IPS-11a (cell line): Measurements from ENCODE around the gene CEMIP.

Experiments
- H3K4me3 ChIP-seq: one replicate; pipeline ENCODE4 v1.5.1; 2013; ENCODE audit warnings: low read depth, low read length, control low read depth

CEMIP gene

DNA sequence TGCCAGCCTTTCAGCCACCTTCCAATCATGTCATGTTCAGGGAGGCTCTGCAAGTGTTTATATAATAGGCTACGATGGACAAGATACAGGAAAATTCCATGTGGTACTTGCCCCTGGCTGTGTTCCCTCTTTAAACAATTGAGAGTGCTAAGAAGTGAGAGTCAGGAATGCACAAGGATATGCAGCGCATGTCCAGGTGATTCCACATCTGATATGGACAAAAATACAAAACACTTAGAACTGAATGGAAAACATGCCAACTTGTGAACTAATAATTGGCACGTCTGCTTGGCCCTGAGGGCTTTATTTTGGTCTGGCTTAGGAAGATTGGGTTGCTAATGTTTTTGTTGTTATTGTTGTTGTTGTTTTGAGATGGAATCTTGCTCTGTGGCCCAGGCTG is 100.9 kb downstream of the CEMIP start:
- H3K4me3 ChIP-seq, result no peak overlapping the region

DNA sequence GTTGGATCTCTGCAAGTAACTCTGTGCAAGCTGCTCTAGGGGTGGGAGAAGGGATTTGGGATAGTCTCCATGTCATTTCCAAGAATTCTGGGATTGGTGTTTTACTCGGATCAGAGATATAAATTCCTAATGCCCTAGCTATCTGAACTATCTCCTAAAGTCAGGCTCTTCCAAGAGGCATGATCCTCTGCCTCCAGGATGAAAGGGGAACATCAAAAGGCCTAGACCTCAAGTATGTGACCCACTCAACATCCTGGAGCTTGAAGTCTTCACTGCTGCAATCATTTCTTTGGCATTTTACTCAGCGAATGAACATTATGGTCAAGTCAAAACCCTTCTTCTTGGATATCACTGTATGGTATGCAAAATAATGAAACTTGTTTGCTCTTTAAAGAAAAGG is 104.5 kb downstream of the CEMIP start:
- H3K4me3 ChIP-seq, result no peak overlapping the region

DNA sequence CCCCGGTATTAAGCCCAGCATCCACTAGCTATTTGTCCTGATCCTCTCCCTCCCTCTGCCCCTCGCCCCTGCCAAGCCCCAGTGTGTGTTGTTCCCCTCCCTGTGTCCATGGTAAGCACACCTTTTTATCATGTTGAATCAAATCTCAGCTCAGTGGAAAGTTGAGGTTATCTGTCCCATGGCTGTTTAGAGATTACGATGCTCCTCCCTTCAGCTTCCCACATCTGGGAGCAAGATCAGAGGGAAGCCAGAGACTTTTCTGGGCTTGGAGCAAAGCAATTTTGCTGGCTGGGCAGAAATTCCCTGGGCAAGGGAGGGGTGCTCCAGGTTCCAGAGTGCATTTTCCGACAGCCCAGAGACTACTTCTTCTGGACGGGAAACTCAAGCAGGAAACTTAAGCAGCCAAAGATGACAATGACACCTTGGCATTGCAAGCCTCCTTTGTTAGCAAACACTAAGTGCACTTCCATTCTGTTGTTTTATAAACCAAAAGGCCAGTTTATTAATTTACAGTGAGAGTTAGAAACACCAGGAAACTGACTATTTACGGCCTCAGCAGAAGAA is 105.9 kb downstream of the CEMIP start:
- H3K4me3 ChIP-seq, result no peak overlapping the region

DNA sequence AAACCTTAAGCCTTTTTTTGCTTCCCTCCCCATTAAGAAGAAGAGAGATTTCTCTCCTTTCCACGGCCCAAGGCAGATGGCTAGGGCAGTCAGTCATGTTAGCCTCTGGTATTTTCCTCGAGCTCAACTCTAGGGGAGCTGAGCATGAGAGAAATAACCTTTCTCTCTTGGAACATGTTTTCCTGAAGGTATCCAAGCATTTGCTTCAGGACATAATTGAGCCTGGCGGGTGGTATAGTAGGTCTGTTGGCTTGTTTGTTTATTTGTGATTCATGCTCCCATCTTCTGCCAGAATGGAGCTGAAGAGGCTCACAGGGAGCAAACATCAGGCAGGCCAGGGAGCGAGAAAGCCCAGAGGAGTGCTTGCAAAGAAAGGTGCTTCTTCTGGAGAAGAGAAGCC is 108.0 kb downstream of the CEMIP start:
- H3K4me3 ChIP-seq, result no peak overlapping the region

DNA sequence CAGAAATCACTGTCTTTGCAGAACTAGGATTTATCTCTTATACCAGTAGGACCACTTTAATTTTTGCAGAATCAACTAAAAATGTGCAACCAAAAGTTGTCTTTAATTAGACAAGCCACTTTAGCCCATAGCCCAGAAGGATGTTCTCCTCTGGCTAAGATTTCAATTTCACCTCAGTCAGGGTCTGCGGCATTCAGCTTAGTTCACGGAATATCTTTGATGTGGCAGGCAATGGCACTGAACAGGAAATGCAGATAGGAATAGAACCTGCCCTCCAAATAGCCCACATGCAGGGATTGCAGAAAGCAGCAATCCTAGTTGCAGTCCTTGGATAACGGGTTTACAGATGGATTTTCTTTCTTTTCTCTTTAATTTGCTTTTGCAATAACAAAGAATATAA is 109.7 kb downstream of the CEMIP start:
- no peak overlapping the region for H3K4me3 ChIP-seq

DNA sequence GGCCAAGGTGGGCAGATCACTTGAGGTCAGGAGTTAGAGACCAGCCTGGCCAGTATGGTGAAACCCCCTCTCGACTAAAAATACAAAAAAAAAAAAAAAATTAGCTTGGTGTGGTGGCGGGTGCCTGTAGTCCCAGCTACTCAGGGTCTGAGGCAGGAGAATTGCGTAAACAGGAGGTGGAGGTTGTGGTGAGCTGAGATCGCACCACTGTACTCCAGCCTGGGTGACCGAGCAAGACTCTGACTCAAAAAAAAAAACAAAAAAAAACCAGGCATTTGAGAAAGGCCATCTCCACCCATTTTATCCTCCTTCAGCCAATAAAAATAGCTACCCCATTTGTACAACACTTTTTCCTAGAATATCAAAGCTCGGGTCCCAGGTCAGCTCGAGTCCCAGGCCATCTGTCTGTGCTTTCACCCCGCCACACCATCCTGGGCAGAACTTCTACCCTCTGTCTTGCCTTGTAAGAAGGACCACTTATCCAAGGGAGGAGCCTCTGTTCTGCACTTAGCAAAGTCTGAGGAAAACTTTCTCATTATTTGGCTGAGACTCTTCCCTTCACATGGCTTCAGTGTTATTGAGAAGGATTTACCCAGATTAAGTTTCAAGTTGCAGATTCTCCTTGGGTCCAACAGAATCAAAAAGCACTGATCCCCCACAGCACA is 111.3 kb downstream of the CEMIP start:
- H3K4me3 ChIP-seq, result no peak overlapping the region

DNA sequence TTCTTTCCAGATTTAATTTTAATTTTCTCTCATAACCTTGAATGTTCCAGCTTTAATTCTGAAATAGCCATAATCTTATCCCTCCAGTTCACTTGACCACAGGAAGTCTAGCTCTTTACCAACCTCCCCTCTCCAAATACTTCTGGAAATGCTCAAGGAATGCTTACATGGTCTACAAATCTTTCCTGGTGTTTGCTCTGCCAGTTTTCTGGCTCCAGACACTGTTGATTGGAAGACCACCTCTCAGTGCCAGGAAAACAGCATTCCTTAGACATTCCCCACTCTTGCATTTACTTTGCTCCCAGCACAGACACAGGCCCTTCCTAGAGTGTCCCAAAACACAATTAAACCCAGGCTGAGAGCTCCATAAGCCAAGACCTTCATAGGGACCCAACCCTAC is 111.8 kb downstream of the CEMIP start:
- H3K4me3 ChIP-seq, result no peak overlapping the region

DNA sequence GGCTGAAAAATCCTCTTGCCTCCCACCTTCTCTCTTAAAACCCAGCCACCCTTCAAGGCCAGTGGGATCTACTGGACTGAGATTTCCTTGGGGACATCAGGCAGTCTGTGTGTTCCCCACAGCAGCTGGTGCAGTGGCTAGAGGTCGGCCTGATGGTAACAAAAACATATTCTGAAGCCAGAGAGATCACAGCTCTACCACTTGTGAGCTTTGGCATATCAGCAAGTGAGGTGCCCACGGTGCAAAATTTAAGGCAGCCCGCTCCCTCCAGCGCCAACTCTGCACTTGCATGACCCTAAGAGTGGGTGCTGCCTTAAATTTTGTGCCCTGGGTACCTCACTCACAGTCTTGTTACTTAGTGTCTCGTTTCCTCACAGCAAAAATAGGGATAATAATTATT is 113.2 kb downstream of the CEMIP start:
- no peak overlapping the region for H3K4me3 ChIP-seq

DNA sequence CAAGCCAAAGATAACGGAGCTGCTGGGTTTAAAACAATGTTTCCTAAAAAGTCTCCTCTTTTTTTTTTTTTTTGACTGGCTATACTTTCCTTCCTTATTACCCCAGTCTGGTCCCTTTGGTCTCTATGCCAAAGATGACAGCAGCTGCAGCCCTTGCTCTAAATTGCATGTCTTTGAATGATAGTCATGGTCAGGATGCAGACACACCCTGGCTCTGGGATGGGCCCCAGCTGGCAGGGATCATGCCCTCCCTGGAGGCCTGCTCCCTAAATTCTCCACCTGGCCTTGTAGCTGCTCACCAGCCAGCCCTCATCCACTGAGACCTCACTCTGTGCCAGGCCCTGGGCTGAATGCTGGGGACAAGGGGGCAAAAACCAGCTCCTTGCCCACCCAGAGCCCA is 114.6 kb downstream of the CEMIP start:
- H3K4me3 ChIP-seq, result no peak overlapping the region

DNA sequence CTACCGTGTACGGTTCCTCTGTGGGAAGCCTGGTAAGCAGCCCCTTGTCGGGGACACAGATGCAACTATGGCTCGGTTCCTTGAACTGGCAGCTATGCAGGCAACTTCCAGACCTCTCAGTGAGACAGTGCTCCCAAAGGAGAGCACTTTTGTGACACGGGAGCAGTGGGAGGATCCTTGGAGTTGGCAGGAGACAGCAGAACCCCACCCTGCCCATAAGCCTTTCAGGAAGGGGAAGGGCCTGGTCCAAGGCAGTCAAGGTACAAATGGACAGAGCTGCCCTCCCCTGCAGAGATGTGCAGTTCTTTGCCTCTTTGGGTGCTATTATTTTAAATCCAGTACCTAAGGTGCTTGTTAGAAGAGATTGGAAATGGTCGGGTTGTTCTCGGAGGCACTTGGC is 115.9 kb downstream of the CEMIP start:
- H3K4me3 ChIP-seq, result no peak overlapping the region

DNA sequence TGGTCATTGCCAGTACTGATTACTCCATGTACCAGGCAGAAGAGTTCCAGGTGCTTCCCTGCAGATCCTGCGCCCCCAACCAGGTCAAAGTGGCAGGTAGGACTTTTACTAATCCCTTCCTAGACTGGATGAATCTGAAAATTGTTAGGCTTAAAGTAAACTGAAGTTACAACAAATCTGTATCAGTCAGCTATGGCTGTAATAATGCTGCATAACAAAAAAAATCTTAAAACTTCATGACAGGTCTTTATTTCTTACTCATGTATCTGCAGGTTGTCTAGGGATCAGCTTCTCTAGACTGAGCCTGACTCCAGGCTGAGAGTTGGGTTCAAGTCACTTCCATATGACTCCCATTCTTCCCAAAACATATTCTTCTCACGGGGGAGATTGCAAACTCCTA is 116.8 kb downstream of the CEMIP start:
- no peak overlapping the region for H3K4me3 ChIP-seq

DNA sequence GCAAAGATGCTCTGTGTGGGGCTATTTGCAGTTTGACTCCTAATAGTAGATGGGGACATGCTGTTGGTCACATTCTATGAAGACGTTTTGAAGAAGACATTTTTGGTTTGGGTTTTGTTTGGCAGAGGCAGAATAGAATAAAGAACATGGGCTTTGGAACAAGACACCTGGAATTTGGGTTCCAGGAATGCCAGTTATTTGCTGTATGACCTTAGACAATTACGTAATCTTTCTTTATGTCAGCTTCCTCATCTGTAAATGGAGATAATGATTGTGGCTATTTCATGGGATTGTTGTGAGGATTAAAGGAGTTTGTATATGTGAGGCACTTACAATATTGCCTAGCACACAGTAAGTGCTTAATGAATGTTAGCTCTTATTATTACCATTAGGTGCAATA is 118.9 kb downstream of the CEMIP start:
- no peak overlapping the region for H3K4me3 ChIP-seq

DNA sequence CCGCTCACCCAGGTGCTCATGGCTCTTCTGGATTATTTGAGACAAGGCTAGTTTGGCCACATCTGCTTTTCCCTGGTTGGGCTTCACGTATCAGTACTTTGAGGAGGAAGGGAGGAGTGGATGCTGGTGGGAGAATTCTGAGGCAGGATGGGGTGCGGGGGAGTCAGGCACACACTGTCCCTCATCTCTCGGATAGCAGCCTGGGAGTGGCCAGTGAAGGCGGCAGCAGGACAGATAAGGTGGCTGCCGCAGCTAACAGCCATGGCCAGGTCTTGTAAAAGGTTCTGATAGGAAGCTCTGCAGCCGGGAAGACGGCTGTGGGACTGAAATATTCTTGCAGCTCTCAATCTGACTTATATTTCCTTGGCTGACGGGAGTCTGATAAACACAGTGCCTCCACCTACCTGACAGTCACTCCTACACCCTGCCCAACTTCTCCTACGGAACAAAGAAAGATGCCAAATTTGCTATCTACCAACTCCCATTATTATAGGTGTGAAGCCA is 123.2 kb downstream of the CEMIP start:
- no peak overlapping the region for H3K4me3 ChIP-seq

DNA sequence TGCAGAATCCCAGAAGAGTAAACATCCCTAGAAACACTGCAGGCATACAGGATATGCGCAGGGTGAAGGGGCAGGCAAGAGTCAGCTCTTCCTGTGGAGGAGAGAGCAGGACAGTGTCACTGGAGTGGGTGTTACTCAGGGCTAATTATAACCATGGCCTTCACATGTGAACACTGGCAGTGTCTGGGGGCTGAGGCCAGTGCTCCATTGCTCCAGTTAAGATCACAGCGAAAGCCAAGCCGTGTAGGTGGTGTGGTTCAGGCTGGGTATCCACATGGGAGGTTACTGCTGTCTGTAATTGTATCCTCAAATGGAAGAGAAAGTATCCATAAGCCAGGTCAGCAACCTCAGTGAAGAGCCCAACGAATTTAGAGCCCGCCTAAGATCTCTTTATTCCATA is 125.8 kb downstream of the CEMIP start:
- no peak overlapping the region for H3K4me3 ChIP-seq

DNA sequence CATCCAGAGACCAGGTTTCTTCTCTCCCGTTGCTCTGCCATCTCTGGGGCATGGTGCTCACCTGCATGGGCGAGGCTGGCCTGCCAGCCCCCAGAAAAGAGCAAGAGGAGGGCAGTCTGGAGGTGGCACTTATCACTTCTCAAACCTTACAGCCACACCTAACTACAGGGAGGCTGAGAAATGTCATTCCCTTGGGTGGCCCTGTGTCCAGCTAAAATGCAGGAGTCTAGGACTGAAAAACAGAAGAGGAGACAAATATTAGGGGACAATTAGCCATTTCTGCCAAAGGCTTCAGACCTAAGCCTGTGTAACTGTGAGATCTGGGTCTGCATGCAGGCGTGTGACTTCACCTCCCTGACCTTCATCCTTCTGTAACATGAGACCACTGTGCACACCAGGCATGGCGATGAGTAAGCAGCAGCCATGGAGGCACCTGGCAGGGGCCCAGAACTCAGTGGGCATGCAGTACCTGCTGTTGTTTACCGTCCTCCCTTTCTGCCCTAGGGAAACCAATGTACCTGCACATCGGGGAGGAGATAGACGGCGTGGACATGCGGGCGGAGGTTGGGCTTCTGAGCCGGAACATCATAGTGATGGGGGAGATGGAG is 127.1 kb downstream of the CEMIP start:
- H3K4me3 ChIP-seq, result no peak overlapping the region

DNA sequence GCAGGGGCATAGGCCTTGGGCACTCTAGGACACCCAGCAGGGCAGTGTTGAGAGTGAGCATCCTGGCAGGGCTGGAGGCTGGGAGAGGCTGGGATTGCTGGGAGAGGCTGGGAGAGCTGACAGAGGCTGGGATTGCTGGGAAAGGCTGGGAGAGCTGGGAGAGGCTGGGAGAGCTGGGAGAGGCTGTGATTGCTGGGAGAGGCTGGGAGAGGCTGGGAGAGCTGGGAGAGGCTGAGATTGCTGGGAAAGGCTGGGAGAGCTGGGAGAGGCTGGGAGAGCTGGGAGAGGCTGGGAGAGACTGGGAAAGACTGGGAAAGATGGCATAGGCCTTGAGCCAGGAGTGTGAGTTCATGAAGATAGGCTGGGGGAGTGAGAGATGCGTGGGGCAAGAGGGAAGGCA is 132.7 kb downstream of the CEMIP start:
- no peak overlapping the region for H3K4me3 ChIP-seq

DNA sequence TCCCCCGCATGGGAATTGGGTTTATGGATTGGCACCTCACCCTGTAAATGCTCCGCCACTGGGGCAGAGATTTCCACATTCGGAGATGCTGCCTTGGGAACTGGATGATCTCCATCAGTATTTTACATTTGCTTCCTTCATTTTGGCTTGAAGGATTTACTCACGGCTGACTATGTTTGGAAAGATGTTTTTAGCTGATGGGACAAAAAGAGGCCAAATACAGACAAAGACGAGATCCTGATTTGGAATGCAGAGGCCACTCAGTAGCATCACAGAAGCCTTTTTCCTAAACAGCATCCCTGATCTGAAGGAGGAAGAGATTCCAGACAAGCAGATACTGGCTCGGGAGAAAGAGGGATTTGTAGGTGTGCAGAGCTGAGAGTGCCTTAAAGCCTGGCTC is 133.5 kb downstream of the CEMIP start:
- no peak overlapping the region for H3K4me3 ChIP-seq

DNA sequence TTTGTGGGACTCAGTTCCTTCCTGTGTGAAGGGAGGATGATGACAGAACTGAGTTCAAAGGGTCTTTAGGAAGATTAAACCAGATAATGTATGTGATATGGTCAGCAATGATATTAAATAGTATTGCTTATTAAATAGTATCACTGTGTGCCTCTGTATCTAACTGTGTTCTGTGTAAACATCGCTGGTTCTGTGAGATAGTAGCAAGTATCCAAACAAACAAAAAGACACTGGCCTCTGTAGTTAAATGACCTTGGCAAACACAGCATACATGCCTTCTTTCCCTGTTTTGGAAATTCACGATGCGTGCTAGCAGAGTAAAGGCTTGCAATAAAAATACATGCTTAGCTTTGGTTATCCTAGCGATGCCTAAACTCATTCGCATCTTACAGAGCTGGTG is 134.4 kb downstream of the CEMIP start:
- H3K4me3 ChIP-seq, result no peak overlapping the region

DNA sequence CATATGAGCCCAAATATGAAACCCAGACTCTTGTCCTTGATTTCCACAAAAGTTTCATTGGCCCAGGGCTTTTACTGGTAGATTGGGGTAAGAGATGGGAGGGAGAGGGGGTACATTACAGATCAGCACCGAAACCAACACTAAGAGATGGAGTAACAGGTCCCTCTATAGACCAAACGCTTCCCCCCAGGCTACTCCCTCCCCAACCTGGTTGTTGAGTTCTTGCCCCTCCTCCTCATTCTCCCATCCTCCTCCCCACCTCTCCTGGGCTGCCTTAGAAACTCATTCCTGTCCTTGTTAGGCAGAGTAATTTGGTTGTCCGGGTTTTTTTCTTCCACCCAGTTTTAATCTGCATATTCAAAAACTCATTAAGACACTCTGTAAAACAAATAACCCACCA is 136.3 kb downstream of the CEMIP start:
- no peak overlapping the region for H3K4me3 ChIP-seq

DNA sequence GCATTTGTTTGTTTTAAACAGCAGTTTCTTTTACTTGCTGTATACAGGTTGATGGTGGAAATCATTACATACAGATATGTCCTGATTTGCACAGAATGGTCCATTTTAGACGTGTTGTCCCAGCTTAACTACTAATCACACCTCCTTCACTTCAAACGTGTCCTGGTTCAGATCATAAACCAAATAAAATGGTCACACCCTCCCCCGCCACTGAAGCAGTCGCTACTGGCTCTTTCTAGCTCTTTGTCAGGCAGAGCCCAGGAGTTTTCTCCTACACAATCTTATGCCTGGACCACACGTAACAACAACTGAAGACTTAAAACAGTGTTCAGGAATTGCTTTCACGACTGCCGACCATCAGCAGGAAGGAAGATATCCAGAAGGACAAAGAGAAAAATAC is 136.9 kb downstream of the CEMIP start:
- H3K4me3 ChIP-seq, result no peak overlapping the region

DNA sequence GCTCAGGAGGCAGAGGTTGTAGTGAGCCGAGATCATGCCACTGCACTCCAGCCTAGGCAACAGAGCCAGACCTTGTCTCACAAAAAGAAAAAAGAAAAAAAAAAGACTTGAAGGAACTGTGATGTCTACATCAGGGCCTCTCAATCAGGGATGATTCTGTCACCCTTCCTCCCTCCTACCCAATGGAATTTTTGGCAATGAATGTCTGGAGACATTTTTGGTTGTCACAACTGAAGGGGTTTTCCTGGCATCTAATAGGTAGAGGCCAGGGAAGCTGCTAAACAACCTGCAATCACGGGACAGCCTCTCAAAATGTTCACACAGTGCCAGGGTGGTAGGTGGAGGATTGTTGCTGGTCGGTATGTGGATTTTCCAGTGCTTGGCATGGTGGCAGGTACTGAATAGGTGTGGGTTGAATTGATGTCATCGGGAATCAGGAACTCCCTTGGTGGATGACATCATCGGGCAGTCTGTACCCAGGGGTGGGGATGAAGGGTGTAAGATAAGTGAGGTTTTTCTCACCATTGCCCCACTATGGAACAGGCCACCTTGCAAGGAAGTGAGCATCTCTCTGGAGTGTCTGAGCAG is 139.1 kb downstream of the CEMIP start:
- no peak overlapping the region for H3K4me3 ChIP-seq

DNA sequence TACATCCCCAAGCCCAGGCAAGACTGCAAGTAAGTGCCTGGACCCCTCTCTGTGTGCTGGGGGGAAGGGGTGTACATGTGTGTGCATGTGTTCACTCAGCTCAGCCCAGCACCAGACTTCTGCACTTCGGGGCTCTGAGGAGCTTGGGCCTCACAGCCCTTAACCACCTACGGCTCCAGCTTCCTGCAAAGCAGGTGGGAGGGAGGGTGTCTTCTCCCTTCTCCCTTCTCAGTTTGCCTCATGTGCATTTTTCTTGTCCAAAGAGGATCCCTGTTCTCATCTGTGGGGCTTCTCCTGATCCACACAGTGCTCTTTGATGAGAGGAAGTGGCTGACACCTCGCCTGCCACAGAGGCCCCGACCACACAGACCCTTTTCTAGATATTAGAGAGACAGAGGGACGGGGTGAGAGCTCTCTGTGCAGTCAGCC is 141.1 kb downstream of the CEMIP start:
- H3K4me3 ChIP-seq, result no peak overlapping the region
